A549 (cell line): Measurements from ENCODE around the gene HIC1. TPM values are rescaled to one million over a fixed set of nuclear protein-coding genes. Genes with fewer than 3 reads are reported as not detected.
A peak's percentile ranks its signal among the peaks of the same experiment; 100 is the strongest.

ENCODE experiments used
- CHD2 ChIP-seq: fragments of 150-350 bp; IDR thresholded peaks from 2 replicates; pipeline ENCODE4 v1.6.1; 2014; ENCODE audit warnings: low read length; ENCODE audit not compliant: partially characterized antibody
- EHF ChIP-seq: fragments of 250-450 bp; sonication (Bioruptor Pico); IDR thresholded peaks from 2 replicates; pipeline ENCODE4 v1.5.0; 2020; ENCODE audit warnings: mild to moderate bottlenecking
- ELK1 ChIP-seq: fragments of 150-350 bp; IDR thresholded peaks from 2 replicates; pipeline ENCODE4 v1.6.1; 2014; ENCODE audit warnings: low read depth, mild to moderate bottlenecking, low read length
- EP300 ChIP-seq, 2 experiments: fragments of >200 bp; sonication (Bioruptor Twin); formaldehyde crosslinking; IDR thresholded peaks; 2 replicates in 1 of 2; 3 replicates in 1 of 2; pipeline ENCODE4 v1.6.1; 2016 to 2017
- ESRRA ChIP-seq: fragments of 150-350 bp; IDR thresholded peaks from 2 replicates; pipeline ENCODE4 v1.6.1; 2014; ENCODE audit warnings: mild to moderate bottlenecking, low read length, borderline replicate concordance
- FOXS1 ChIP-seq: fragments of 250-450 bp; sonication (Bioruptor Pico); IDR thresholded peaks from 2 replicates; pipeline ENCODE4 v1.5.0; 2020; ENCODE audit warnings: mild to moderate bottlenecking, moderate library complexity
- HOXB13 ChIP-seq: fragments of 250-450 bp; sonication (Bioruptor Pico); IDR thresholded peaks from 2 replicates; pipeline ENCODE4 v1.5.0; 2020; ENCODE audit warnings: low read depth, mild to moderate bottlenecking, moderate library complexity
- JUNB ChIP-seq: fragments of >200 bp; sonication (Bioruptor Twin); formaldehyde crosslinking; IDR thresholded peaks from 2 replicates; pipeline ENCODE4 v1.6.1; 2016
- KDM1A ChIP-seq: fragments of 200-600 bp; sonication (generic); IDR thresholded peaks from 2 replicates; pipeline ENCODE4 v1.6.1; 2016; ENCODE audit warnings: low read depth, mild to moderate bottlenecking
- MAZ ChIP-seq: fragments of 150-350 bp; IDR thresholded peaks from 2 replicates; pipeline ENCODE4 v1.6.1; 2014; ENCODE audit warnings: antibody characterized with exemption, low read depth, low read length, borderline replicate concordance
- NPAS2 ChIP-seq: fragments of 250-450 bp; sonication (Bioruptor Pico); IDR thresholded peaks from 2 replicates; pipeline ENCODE4 v1.8.0; 2022; ENCODE audit warnings: mild to moderate bottlenecking, moderate library complexity, borderline replicate concordance
- PBX3 ChIP-seq: IDR thresholded peaks from 2 replicates; pipeline ENCODE4 v1.6.1; 2012
- POLR2A ChIP-seq: IDR thresholded peaks from 2 replicates; pipeline ENCODE4 v1.6.1; 2012; ENCODE audit warnings: mild to moderate bottlenecking, low read length
- POLR2AphosphoS2 ChIP-seq: conservative IDR thresholded peaks from 2 replicates; pipeline ENCODE4 v1.6.1; 2012; ENCODE audit warnings: low read length, improper control_type of control experiment, inconsistent platforms
- RARB ChIP-seq: fragments of 250-450 bp; sonication (Bioruptor Pico); IDR thresholded peaks from 2 replicates; pipeline ENCODE4 v1.8.0; 2021; ENCODE audit warnings: mild to moderate bottlenecking, moderate library complexity
- RFX5 ChIP-seq: fragments of 450-650 bp; IDR thresholded peaks from 2 replicates; pipeline ENCODE4 v1.7.1; 2014; ENCODE audit warnings: antibody characterized with exemption, mild to moderate bottlenecking, moderate library complexity
- SMC3 ChIP-seq: fragments of >200 bp; sonication (Bioruptor Twin); formaldehyde crosslinking; IDR thresholded peaks from 3 replicates; pipeline ENCODE4 v1.6.1; 2018; ENCODE audit warnings: inconsistent platforms
- ZFP36 ChIP-seq: fragments of 450-650 bp; IDR thresholded peaks from 2 replicates; pipeline ENCODE4 v1.6.1; 2014; ENCODE audit warnings: borderline replicate concordance; ENCODE audit not compliant: partially characterized antibody
- polyA plus RNA-seq, 4 experiments: library from polyadenylated mRNA; depleted of rRNA in 3 of 4; stranded (reverse); fragments of >200 nt; fragmentation: RNase III in 1 of 4; extraction: RNeasy Plus Mini Kit Qiagen cat#74134 plus additional on column Dnase treatment in 1 of 4; gene quantifications; 2 replicates in 3 of 4; 3 replicates in 1 of 4; pipeline ENCODE4 v1.2.3, GENCODE V29; 2011 to 2017
- TF ChIP-seq, protein P1 (sequence below): fragments of 200-600 bp; sonication (generic); IDR thresholded peaks from 2 replicates; pipeline ENCODE4 v1.6.1; 2016; ENCODE audit warnings: antibody characterized with exemption, mild to moderate bottlenecking, moderate library complexity
- TF ChIP-seq, protein P2 (sequence below): fragments of >200 bp; sonication (Bioruptor Twin); formaldehyde crosslinking; IDR thresholded peaks from 3 replicates; pipeline ENCODE4 v1.5.1; 2016

The HIC1 gene
- polyA plus RNA-seq, 2 of the 4 experiments (the other 2 are of a cell fraction): 0.13 to 1.3 TPM

- TF ChIP-seq, protein P1, sequence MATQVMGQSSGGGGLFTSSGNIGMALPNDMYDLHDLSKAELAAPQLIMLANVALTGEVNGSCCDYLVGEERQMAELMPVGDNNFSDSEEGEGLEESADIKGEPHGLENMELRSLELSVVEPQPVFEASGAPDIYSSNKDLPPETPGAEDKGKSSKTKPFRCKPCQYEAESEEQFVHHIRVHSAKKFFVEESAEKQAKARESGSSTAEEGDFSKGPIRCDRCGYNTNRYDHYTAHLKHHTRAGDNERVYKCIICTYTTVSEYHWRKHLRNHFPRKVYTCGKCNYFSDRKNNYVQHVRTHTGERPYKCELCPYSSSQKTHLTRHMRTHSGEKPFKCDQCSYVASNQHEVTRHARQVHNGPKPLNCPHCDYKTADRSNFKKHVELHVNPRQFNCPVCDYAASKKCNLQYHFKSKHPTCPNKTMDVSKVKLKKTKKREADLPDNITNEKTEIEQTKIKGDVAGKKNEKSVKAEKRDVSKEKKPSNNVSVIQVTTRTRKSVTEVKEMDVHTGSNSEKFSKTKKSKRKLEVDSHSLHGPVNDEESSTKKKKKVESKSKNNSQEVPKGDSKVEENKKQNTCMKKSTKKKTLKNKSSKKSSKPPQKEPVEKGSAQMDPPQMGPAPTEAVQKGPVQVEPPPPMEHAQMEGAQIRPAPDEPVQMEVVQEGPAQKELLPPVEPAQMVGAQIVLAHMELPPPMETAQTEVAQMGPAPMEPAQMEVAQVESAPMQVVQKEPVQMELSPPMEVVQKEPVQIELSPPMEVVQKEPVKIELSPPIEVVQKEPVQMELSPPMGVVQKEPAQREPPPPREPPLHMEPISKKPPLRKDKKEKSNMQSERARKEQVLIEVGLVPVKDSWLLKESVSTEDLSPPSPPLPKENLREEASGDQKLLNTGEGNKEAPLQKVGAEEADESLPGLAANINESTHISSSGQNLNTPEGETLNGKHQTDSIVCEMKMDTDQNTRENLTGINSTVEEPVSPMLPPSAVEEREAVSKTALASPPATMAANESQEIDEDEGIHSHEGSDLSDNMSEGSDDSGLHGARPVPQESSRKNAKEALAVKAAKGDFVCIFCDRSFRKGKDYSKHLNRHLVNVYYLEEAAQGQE: peak; percentile 22; the same call in 1 of the 2 replicates
- TF ChIP-seq CHD2 (no peak), EHF (CRISPR knock-in tag) (no peak), ZFP36 (no peak), POLR2AphosphoS2 (no peak), POLR2A (no peak), EP300 (IDR thresholded peaks at IDR 0.05) (no peak), FOXS1 (CRISPR knock-in tag) (no peak), NPAS2 (CRISPR knock-in tag) (no peak), PBX3 (no peak), ESRRA (no peak), HOXB13 (CRISPR knock-in tag) (no peak), JUNB (no peak), SMC3 (peak; percentile 94), KDM1A (no peak), ELK1 (no peak), RARB (CRISPR knock-in tag) (no peak), RFX5 (no peak), MAZ (no peak)
- TF ChIP-seq, protein P2, sequence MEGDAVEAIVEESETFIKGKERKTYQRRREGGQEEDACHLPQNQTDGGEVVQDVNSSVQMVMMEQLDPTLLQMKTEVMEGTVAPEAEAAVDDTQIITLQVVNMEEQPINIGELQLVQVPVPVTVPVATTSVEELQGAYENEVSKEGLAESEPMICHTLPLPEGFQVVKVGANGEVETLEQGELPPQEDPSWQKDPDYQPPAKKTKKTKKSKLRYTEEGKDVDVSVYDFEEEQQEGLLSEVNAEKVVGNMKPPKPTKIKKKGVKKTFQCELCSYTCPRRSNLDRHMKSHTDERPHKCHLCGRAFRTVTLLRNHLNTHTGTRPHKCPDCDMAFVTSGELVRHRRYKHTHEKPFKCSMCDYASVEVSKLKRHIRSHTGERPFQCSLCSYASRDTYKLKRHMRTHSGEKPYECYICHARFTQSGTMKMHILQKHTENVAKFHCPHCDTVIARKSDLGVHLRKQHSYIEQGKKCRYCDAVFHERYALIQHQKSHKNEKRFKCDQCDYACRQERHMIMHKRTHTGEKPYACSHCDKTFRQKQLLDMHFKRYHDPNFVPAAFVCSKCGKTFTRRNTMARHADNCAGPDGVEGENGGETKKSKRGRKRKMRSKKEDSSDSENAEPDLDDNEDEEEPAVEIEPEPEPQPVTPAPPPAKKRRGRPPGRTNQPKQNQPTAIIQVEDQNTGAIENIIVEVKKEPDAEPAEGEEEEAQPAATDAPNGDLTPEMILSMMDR: peak; percentile 98
Observed at GRCh38 chr17:2054512-2055291, at the start of gene HIC1 (continued).
